HS-5 (cell line): Measurements from ENCODE around the gene VSIG10.
"Not testable (repeated sequence)": the region's sequence is repeated elsewhere in the genome, so short reads cannot be mapped to it uniquely, and the experiment has no call there.

ENCODE experiments used
- DNase-seq: peaks from one replicate; pipeline ENCODE4 v3.0.0-alpha.2; 2012; ENCODE audit warnings: low read depth

The VSIG10 gene

GRCh38 chr12:118032188-118032587 is 71.6 kb downstream of the VSIG10 start:
- no peak for DNase-seq

- DNase-seq, result no peak
These were observed 74.6 kb downstream of the VSIG10 start for GRCh38 chr12:118029166-118029565.

DNA sequence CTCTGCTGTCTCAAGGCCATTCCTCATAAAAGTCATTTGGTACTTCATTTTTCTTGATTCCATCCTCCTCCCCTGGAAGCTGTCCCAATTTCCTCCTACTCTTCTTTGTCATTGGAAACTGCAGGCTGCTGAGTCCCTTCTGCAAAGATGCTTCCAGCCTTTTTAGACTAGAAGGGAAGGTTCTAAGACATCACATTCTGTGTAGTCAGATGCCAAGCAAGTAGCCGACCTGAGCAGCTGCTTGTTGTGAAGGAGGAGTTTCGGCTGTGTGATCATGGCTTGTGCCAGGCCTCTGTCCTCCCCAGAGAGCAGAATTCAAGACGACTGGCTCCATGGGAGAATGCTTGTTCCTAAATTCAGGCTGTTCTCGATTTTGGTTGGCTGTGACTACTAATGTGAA is 78.6 kb downstream of the VSIG10 start:
- DNase-seq, result no peak

DNA sequence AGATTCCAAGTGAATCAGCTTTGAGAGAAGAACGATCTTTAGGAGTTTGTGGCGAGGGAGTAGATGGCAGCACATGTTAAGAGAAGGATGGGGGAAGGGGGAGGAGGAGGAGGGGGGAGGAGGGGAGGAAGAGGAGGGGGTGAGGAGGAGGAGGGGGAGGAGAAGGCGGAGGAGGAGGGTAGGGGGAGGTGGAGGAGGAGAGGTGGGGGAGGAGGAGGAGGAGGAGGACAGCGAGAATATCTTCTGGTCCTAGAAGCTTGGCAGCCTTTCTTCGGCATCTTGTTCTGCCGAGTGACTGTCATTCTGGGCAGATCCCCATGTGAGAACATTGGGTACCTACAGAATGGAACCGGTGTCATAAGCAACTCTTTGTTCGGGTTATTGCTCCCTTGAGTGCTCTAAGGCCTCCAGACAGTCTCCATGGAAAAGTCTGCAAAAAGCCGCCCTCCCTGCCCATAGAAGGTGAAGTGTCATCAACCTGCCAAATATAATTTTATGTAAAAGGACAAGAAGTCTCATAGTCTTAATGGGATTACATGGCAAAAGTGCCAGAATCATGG is 80.4 kb downstream of the VSIG10 start:
- DNase-seq, result no peak

DNA sequence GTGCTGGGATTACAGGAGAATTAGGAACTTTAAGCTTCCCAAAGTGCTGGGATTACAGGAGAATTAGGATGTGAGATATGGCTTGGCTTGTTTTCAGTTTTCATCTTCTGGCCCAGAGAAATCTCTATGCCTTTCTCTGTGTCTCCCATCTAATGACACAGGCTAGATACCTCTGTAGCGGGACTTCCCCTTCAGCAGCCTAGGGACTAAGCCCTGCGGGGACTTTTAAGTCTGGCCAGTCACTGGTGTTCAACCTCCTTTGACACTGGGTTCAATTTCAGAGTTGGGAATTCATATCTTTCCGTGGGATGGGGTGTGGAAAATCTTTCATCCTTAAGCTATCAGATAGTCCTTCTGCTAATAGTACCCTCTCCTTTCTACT is 81.1 kb downstream of the VSIG10 start:
- no peak for DNase-seq

DNA sequence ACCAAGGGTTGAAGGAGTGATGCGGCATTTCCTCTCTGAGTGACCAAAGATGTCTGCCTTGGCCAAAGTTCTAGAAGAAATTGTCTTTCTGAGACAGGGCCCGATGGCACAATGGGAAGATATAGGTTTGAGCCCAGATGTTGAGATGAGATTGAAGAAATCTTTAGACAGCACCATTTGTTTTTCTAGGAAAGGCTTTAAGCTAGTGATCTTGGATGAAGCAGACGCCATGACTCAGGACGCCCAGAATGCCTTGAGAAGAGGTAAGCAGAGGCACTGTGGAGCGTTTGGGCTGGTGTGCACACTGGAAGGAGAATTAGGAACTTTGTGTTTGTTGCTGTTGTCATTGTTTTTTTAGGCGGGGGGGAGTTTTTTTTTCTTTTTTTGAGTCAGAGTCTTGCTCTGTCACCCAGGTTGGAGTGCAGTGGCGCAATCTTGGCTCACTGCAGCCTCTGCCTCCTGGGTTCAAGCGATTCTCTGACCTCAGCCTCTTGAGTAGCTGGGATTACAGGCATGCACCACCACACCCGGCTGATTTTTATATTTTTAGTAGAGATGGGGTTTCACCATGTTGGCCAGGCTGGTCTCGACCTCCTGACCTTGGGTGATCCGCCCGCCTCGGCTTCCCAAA is 81.6 kb downstream of the VSIG10 start:
- DNase-seq, result not testable (repeated sequence)

DNA sequence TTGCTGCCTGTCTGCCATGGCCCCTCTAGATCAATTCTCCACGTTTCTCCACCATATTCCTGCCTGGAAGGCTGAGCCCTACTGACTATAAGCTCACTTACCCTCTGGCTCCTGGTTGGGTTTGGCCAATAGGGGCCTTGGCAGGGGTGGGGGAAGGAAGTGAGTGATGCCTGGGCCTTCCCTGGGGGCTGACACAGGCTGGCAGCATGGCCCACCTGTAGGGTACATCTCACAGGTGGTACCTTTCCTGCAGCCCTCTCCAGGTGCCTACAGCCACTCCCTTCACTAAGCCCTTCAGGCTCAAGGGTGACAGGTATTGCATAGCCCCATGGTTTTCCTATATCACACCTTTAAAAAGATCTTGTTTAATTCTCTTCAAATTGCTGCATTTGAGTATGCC is 83.8 kb downstream of the VSIG10 start:
- no peak for DNase-seq

DNA sequence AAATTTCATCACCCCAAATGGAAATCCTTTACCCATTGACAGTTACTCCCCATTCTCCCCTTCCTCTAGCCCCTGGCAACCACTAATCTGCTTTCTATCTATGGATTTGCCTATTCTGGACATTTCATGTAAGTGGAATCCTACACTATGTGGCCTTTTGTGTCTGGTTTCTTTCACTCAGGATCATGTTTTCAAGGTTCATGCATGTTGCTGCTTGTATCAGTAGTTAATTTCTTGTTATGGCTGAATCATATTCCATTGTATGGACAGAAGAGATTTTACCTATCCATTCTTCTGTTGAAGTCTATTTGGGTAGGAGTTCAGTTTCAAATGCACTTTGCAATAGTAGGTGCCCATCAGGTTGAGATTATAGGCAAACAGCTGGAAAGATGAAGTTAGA is 85.9 kb downstream of the VSIG10 start:
- no peak for DNase-seq

GRCh38 chr12:118016424-118017264 is 87.2 kb downstream of the VSIG10 start, which contains the start of gene RFC5:
TSS of gene RFC5 (plus strand) at chr12:118016703. CDS start at chr12:118016828, 125 bp downstream.
- peak; percentile 80 for DNase-seq

GRCh38 chr12:118015944-118016343 is 87.9 kb downstream of the VSIG10 start:
- no peak for DNase-seq

GRCh38 chr12:118015306-118015705 is 88.5 kb downstream of the VSIG10 start:
- DNase-seq, result no peak
